ENCODE results near the gene CTPS2.

- TF ChIP-seq, protein P1, sequence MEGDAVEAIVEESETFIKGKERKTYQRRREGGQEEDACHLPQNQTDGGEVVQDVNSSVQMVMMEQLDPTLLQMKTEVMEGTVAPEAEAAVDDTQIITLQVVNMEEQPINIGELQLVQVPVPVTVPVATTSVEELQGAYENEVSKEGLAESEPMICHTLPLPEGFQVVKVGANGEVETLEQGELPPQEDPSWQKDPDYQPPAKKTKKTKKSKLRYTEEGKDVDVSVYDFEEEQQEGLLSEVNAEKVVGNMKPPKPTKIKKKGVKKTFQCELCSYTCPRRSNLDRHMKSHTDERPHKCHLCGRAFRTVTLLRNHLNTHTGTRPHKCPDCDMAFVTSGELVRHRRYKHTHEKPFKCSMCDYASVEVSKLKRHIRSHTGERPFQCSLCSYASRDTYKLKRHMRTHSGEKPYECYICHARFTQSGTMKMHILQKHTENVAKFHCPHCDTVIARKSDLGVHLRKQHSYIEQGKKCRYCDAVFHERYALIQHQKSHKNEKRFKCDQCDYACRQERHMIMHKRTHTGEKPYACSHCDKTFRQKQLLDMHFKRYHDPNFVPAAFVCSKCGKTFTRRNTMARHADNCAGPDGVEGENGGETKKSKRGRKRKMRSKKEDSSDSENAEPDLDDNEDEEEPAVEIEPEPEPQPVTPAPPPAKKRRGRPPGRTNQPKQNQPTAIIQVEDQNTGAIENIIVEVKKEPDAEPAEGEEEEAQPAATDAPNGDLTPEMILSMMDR (conservative IDR thresholded peaks at IDR 0.05; ENCODE audit: low read depth in 2 of 2): no peak
- no peak for TF ChIP-seq EZH2 (IDR thresholded peaks at IDR 0.05; ENCODE audit: low read depth, unreplicated experiment)
- TF ChIP-seq, protein P2, sequence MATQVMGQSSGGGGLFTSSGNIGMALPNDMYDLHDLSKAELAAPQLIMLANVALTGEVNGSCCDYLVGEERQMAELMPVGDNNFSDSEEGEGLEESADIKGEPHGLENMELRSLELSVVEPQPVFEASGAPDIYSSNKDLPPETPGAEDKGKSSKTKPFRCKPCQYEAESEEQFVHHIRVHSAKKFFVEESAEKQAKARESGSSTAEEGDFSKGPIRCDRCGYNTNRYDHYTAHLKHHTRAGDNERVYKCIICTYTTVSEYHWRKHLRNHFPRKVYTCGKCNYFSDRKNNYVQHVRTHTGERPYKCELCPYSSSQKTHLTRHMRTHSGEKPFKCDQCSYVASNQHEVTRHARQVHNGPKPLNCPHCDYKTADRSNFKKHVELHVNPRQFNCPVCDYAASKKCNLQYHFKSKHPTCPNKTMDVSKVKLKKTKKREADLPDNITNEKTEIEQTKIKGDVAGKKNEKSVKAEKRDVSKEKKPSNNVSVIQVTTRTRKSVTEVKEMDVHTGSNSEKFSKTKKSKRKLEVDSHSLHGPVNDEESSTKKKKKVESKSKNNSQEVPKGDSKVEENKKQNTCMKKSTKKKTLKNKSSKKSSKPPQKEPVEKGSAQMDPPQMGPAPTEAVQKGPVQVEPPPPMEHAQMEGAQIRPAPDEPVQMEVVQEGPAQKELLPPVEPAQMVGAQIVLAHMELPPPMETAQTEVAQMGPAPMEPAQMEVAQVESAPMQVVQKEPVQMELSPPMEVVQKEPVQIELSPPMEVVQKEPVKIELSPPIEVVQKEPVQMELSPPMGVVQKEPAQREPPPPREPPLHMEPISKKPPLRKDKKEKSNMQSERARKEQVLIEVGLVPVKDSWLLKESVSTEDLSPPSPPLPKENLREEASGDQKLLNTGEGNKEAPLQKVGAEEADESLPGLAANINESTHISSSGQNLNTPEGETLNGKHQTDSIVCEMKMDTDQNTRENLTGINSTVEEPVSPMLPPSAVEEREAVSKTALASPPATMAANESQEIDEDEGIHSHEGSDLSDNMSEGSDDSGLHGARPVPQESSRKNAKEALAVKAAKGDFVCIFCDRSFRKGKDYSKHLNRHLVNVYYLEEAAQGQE (IDR thresholded peaks at IDR 0.05; ENCODE audit: unreplicated experiment): no peak
- TF ChIP-seq POLR2AphosphoS5 (IDR thresholded peaks at IDR 0.05; ENCODE audit: low read depth): no peak
- TF ChIP-seq EZH2phosphoT487 (IDR thresholded peaks at IDR 0.05; ENCODE audit: unreplicated experiment): no peak
- no peak for TF ChIP-seq CREB1 (CRISPR knock-in tag; IDR thresholded peaks at IDR 0.05; ENCODE audit: low read depth)
Measured at GRCh38 chrX:16750136-16750535, 37.7 kb upstream of the CTPS2 start.
